Lower leg skin (tissue), 3 donors: ENCODE data around the gene ALDH1A2.
"Not testable (repeated sequence)": the region's sequence is repeated elsewhere in the genome, so short reads cannot be mapped to it uniquely, and the experiment has no call there.

Experiments used
- CTCF ChIP-seq, 3 donors: fragments of 450-650 bp; IDR thresholded peaks; one replicate each; pipeline ENCODE4 v1.5.1; 2016; ENCODE audit warnings: antibody characterized with exemption in 3 of 3, mild to moderate bottlenecking in 3 of 3, moderate library complexity in 2 of 3
- POLR2A ChIP-seq, 2 donors: fragments of 450-650 bp; IDR thresholded peaks; one replicate each; pipeline ENCODE4 v1.6.1; 2016 to 2017; ENCODE audit warnings: antibody characterized with exemption in 2 of 2, mild to moderate bottlenecking in 1 of 2, moderate library complexity in 1 of 2

- TF ChIP-seq CTCF, POLR2A (IDR thresholded peaks at IDR 0.05): not testable (repeated sequence)
These were observed 47.8 kb upstream of the ALDH1A2 start for GRCh38 chr15:58113358-58113757.
